RWPE2 (cell line): ENCODE results near the gene SDCBP2.

Source experiments
- ATAC-seq: fragments of 200-7000 bp; cut with Tn5 transposase; 3 replicates; pipeline ENCODE4 v1.9.1; 2021; ENCODE audit warnings: low read depth
- DNase-seq: peaks from one replicate; pipeline ENCODE4 v3.0.0-alpha.2; 2020; ENCODE audit warnings: low spot score
- H3K27ac ChIP-seq: fragments of 450-650 bp; 2 replicates; pipeline ENCODE4 v1.5.1; 2017; ENCODE audit warnings: mild to moderate bottlenecking; ENCODE audit not compliant: poor library complexity, severe bottlenecking
- H3K27me3 ChIP-seq: fragments of 250-450 bp; sonication (Bioruptor Pico); 2 replicates; pipeline ENCODE4 v1.5.1; 2021; ENCODE audit warnings: mild to moderate bottlenecking, moderate library complexity; ENCODE audit not compliant: insufficient read depth, poor library complexity, severe bottlenecking
- H3K36me3 ChIP-seq: fragments of 250-450 bp; sonication (Bioruptor Pico); 2 replicates; pipeline ENCODE4 v1.5.1; 2020; ENCODE audit warnings: low read depth, mild to moderate bottlenecking, moderate library complexity
- H3K4me1 ChIP-seq: fragments of 250-450 bp; sonication (Bioruptor Pico); 2 replicates; pipeline ENCODE4 v1.5.1; 2021; ENCODE audit warnings: mild to moderate bottlenecking, moderate library complexity; ENCODE audit not compliant: insufficient read depth, poor library complexity, severe bottlenecking
- H3K4me3 ChIP-seq: fragments of 250-450 bp; sonication (Bioruptor Pico); 2 replicates; pipeline ENCODE4 v1.5.1; 2021; ENCODE audit warnings: mild to moderate bottlenecking, moderate library complexity; ENCODE audit not compliant: severe bottlenecking
- H3K9me3 ChIP-seq: fragments of 250-450 bp; sonication (Bioruptor Pico); 2 replicates; pipeline ENCODE4 v1.5.1; 2021; ENCODE audit warnings: mild to moderate bottlenecking, moderate library complexity; ENCODE audit not compliant: severe bottlenecking
- CTCF ChIP-seq: fragments of 450-650 bp; IDR thresholded peaks from one replicate; pipeline ENCODE4 v1.5.1; 2017; ENCODE audit warnings: mild to moderate bottlenecking, moderate library complexity; ENCODE audit not compliant: poor library complexity, severe bottlenecking

SDCBP2 gene

GRCh38 chr20:1328680-1329330 lies at the start of gene SDCBP2:
Gene SDCBP2 (minus strand): TSS chr20:1329139. CDS start chr20:1320416, 8,723 bp downstream.
- Histone ChIP-seq H3K36me3 (peaks cover 3% of the 10 kb centered on the region; the same call in 1 of the 2 replicates), H3K4me3 (no peak within 1 kb of the TSS), H3K4me1 (peaks cover 45% of the 10 kb centered on the region), H3K27me3 (no peaks in the 10 kb centered on the region), H3K27ac (peak within 1 kb of the TSS; percentile 81), H3K9me3 (no peaks in the 10 kb centered on the region)
- no peak for TF ChIP-seq CTCF
- DNase-seq, result peak; percentile 89
- peak; percentile 77 for ATAC-seq

GRCh38 chr20:1378735-1379125 lies 49.8 kb upstream of the SDCBP2 start:
- Histone ChIP-seq H3K27ac (peak overlapping the region; percentile 79), H3K27me3 (no peaks in the 10 kb centered on the region), H3K9me3 (no peaks in the 10 kb centered on the region), H3K4me3 (no peak overlapping the region), H3K4me1 (peaks cover 48% of the 10 kb centered on the region), H3K36me3 (peaks cover 42% of the 10 kb centered on the region)
- DNase-seq, result no peak
- TF ChIP-seq CTCF, result no peak
- no peak for ATAC-seq

- H3K9me3 ChIP-seq, result no peaks in the 10 kb centered on the region
- no peak for TF ChIP-seq CTCF
- H3K4me1 ChIP-seq, result peaks cover 48% of the 10 kb centered on the region
- peaks cover 48% of the 10 kb centered on the region for H3K36me3 ChIP-seq
- peak overlapping the region; percentile 79 for H3K27ac ChIP-seq
- DNase-seq, result no peak
- peak; percentile 90 for ATAC-seq
- no peaks in the 10 kb centered on the region for H3K27me3 ChIP-seq
- H3K4me3 ChIP-seq, result no peak overlapping the region
These were observed 49.2 kb upstream of the SDCBP2 start for GRCh38 chr20:1377984-1378734.

GRCh38 chr20:1377341-1377871 lies 48.5 kb upstream of the SDCBP2 start:
- H3K27me3 ChIP-seq, result no peaks in the 10 kb centered on the region
- H3K36me3 ChIP-seq, result peaks cover 52% of the 10 kb centered on the region
- peak overlapping the region; percentile 79 for H3K27ac ChIP-seq
- TF ChIP-seq CTCF, result no peak
- ATAC-seq (no peak), DNase-seq (no peak)
- no peaks in the 10 kb centered on the region for H3K9me3 ChIP-seq
- no peak overlapping the region for H3K4me3 ChIP-seq
- peaks cover 51% of the 10 kb centered on the region for H3K4me1 ChIP-seq
